ENCODE data around the gene LRRC59.

Gene LRRC59

DNA sequence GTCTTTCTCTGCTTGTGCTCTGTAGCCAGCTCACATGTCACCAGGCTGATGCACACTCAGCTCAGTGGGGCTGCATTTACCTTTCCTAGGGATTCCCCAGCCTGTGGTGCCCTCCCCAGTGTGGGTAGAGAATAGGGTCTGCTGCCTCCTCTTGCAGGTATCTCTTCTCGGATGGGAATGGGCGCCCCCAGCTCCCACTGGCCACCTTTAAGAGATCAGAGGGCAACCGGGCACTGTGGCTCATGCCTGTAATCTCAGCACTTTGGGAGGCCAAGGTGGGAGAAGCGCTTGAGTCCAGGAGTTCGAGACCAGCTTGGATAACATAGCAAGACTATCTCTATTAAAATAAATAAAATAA lies 48.1 kb downstream of the LRRC59 start:
- no peak overlapping the region for H3K4me3 ChIP-seq
- peaks cover 3% of the 10 kb centered on the region; the same call in 1 of the 2 replicates for H3K36me3 ChIP-seq (ENCODE audit: insufficient read depth, low read length)
- no peak for TF ChIP-seq FOXP2 (optimal IDR thresholded peaks at IDR 0.05; ENCODE audit: control extremely low read depth, extremely low read length, insufficient read depth)
- TF ChIP-seq EZH2 (IDR thresholded peaks at IDR 0.05): no peak
- no peak for TF ChIP-seq POLR2AphosphoS5 (IDR thresholded peaks at IDR 0.05; ENCODE audit: borderline replicate concordance, low read depth, low read length)
- H3K27ac ChIP-seq: no peak overlapping the region
- no peak for DNase-seq (ENCODE audit: low read depth, low spot score)
- no peaks in the 10 kb centered on the region for H3K9me3 ChIP-seq (ENCODE audit: low read depth, low read length)
- H3K9ac ChIP-seq (ENCODE audit: insufficient read length): no peak overlapping the region

DNA sequence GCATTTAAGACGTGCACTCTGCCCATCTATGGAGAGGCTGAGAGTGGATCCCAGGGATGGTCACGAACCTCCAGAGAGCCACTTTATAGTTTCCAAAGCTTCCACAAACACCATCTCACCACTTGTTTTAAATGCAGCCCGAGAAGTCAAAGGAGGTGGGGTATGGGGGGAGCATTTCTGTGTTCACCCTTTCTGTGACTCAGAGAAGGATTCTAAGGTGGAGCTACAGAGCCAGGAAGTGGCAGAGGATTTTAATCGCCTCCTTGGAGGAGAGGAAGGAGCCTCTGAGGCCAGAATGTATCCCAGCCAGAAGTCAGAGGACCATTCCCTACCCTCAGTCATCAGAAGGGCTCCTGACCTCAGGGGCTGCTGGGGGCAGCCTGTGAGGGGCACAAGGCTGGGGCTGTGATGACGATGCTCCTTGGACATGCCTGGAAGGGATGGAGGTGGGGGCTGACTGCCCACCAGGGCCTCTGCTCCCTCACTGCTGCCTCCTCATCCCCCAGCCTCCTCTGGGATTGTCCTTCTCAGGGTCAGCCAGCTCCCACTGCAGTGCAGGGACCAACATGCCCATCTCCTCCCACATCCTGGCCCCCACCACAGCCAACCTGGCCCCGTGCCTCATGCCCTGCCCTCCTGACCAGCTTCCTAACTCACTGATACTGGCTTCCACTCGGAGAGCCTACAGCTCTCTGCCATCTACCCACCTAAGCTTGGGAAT lies 48.6 kb downstream of the LRRC59 start:
- Histone ChIP-seq H3K4me3 (no peak overlapping the region), H3K9ac (ENCODE audit: insufficient read length) (no peak overlapping the region), H3K9me3 (ENCODE audit: low read depth, low read length) (no peaks in the 10 kb centered on the region), H3K27ac (no peak overlapping the region), H3K36me3 (ENCODE audit: insufficient read depth, low read length) (no peaks in the 10 kb centered on the region; the same call in 1 of the 2 replicates)
- DNase-seq (ENCODE audit: low read depth, low spot score): no peak
- TF ChIP-seq EZH2 (IDR thresholded peaks at IDR 0.05) (no peak), FOXP2 (optimal IDR thresholded peaks at IDR 0.05; ENCODE audit: control extremely low read depth, extremely low read length, insufficient read depth) (no peak), POLR2AphosphoS5 (IDR thresholded peaks at IDR 0.05; ENCODE audit: borderline replicate concordance, low read depth, low read length) (no peak)

DNA sequence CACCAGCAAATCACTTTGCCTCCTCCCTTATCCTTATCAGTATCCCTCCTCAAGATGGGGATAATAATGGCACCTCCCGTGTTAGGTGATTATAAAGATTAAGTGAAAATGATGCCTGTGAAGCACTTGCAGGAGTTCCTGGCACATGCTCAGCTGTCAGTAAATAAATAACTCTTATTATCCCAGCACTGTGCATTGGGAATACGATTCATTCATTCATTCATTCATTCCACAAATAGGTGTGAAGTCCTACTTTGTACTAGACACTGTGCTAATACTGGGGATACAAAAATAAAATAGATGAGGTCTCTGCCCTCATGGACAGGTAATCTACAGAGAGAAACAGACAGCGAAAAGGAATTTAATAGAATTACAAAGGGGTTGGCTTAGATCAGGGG lies 49.4 kb downstream of the LRRC59 start:
- H3K4me3 ChIP-seq: no peak overlapping the region

DNA sequence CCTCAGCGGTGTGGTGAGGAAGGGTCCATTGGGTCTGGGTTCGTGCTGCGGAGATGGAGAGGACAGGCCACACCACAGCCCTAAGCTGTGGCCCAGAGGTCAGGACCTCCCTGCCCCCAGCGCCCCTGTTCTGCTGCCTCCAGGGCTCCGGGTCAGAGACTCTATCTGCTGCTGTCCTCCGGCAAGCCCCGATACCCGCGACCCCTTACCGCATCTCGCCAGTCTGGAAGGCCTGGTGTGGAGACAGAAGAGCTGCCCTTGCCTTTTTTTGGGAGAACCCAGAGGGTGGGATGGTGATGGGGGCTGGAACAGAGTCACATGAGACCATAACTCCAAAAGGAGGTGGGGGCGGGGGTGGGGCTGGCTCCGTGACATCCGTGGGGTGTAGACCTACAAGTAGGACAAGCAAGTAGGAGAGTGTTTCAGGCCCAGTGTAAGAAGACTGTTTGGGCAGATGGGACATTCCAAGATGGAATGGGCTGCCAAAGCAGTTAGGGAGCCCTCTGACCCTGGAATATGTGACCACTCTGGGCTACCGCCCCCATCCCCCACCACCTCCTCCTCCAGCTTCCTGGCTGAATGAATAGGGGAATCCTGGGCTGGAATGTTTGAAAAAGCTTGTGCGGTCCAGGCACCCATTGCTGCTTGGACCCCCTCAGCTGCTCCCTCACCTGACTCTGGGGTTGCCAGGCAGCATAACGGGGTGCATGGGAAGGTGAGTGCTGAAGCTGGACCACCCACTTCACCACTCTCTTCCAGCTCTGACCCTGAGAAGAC lies 50.0 kb downstream of the LRRC59 start:
- no peak for DNase-seq (ENCODE audit: low read depth, low spot score)
- no peaks in the 10 kb centered on the region for H3K36me3 ChIP-seq (ENCODE audit: insufficient read depth, low read length)
- H3K9ac ChIP-seq (ENCODE audit: insufficient read length): peak overlapping the region; percentile 85
- H3K9me3 ChIP-seq (ENCODE audit: low read depth, low read length): no peaks in the 10 kb centered on the region
- no peak for TF ChIP-seq FOXP2 (optimal IDR thresholded peaks at IDR 0.05; ENCODE audit: control extremely low read depth, extremely low read length, insufficient read depth)
- TF ChIP-seq EZH2 (IDR thresholded peaks at IDR 0.05): no peak
- no peak for TF ChIP-seq POLR2AphosphoS5 (IDR thresholded peaks at IDR 0.05; ENCODE audit: borderline replicate concordance, low read depth, low read length)
- peak overlapping the region; percentile 94 for H3K4me3 ChIP-seq
- H3K27ac ChIP-seq: no peak overlapping the region

More for the DNA sequence above, 49.4 kb downstream of the LRRC59 start:
- TF ChIP-seq POLR2AphosphoS5 (IDR thresholded peaks at IDR 0.05; ENCODE audit: borderline replicate concordance, low read depth, low read length) (no peak), EZH2 (IDR thresholded peaks at IDR 0.05) (no peak), FOXP2 (optimal IDR thresholded peaks at IDR 0.05; ENCODE audit: control extremely low read depth, extremely low read length, insufficient read depth) (no peak)
- no peak for DNase-seq (ENCODE audit: low read depth, low spot score)
- no peak overlapping the region for H3K27ac ChIP-seq
- no peaks in the 10 kb centered on the region for H3K36me3 ChIP-seq (ENCODE audit: insufficient read depth, low read length)
- no peak overlapping the region for H3K9ac ChIP-seq (ENCODE audit: insufficient read length)
- H3K9me3 ChIP-seq (ENCODE audit: low read depth, low read length): no peaks in the 10 kb centered on the region

DNA sequence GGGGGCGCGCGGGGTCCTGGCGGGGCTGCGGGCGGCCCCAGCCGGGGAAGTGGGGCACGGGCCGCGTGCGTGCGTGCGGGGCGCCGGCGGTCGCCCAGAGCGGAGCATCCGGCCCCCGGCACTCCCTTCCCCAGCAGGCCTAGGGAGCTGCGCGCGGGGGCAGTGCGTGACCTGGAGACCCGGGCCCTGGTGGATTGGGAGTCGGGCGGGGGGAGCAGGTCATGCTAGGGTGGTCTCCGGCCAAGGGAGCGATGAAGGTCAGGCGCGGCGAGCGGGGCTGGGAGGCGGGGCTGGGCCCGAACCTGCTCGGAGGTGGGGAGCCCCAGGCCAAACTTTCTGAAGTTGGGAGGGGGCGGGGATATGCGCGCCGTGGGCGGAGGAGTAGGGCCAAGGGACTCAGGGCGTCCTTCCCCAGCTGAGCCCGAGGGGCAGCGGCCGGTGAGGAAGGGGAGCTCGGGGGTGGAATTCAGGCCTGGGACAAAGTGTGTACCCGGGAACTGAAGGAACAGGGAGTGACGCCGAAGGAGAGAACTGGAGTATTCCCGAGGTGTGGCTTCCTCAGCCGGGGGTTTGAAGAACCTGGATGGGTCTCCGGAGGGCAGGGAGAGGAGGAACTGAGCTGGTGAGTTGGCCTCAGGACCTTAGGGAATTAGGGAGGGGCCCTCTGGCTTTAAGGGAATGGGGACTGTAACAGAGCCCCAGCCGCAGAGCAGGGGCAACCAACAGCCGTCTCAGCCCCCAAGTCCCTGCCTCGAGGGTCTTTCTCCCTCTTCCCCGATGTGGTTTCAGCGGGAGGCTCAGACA lies 50.8 kb downstream of the LRRC59 start:
- no peak for DNase-seq (ENCODE audit: low read depth, low spot score)
- TF ChIP-seq FOXP2 (optimal IDR thresholded peaks at IDR 0.05; ENCODE audit: control extremely low read depth, extremely low read length, insufficient read depth) (no peak), EZH2 (IDR thresholded peaks at IDR 0.05) (no peak), POLR2AphosphoS5 (IDR thresholded peaks at IDR 0.05; ENCODE audit: borderline replicate concordance, low read depth, low read length) (no peak)
- Histone ChIP-seq H3K9ac (ENCODE audit: insufficient read length) (peak overlapping the region; percentile 85), H3K9me3 (ENCODE audit: low read depth, low read length) (no peaks in the 10 kb centered on the region), H3K27ac (no peak overlapping the region), H3K36me3 (ENCODE audit: insufficient read depth, low read length) (no peaks in the 10 kb centered on the region), H3K4me3 (peak overlapping the region; percentile 94)

DNA sequence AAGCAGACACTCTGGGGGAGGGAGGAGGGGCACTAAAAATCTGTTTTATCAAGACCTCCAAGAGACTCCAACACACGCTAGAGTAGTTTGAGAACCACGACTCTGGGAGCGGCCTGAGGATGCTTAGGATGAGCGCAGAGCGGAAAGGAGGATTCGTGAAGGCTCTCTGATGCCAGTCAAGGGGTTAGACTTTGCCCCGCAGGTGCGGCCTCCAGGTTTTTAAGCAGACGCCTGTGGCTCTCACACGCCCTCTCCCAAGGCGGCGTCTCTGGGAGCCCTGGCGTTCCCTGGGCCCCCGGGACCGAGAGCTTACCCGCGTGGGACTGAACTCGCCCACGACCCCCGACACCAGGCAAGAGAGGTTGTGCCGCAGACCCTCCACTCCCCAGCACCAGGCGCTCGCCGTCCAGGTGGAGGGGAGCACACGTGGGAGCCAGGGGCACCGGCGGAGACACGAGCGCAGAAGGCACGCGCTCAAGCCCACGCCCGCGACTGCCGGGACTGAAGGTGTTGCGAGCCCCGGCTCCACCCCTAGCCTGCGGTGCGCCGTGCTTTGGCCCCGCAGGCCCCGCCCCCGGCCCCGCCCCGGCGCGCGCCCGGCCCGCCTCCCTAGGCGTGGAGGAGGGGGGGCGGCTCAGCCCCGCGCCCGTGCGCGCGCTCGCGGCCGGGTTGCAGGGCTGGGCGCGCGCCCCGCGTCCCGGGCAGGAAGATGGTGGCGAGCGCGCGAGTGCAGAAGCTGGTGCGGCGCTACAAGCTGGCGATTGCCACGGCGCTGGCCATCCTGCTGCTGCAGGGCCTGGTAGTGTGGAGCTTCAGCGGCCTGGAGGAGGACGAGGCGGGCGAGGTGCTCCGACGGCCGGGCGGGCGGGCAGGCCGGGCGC lies 51.7 kb downstream of the LRRC59 start, which contains the start of gene XYLT2:
XYLT2 (plus strand) TSS at position 695 of the 881 bp plus-strand sequence; CDS start at position 710, 15 bp downstream.
- peak within 1 kb of the TSS; percentile 85 for H3K9ac ChIP-seq (ENCODE audit: insufficient read length)
- H3K4me3 ChIP-seq: peak within 1 kb of the TSS; percentile 94
- H3K36me3 ChIP-seq (ENCODE audit: insufficient read depth, low read length): no peaks in the 10 kb centered on the region
- H3K27ac ChIP-seq: no peak within 1 kb of the TSS
- DNase-seq (ENCODE audit: low read depth, low spot score): no peak
- H3K9me3 ChIP-seq (ENCODE audit: low read depth, low read length): no peaks in the 10 kb centered on the region
- TF ChIP-seq FOXP2 (optimal IDR thresholded peaks at IDR 0.05; ENCODE audit: control extremely low read depth, extremely low read length, insufficient read depth): no peak
- TF ChIP-seq EZH2 (IDR thresholded peaks at IDR 0.05): no peak
- TF ChIP-seq POLR2AphosphoS5 (IDR thresholded peaks at IDR 0.05; ENCODE audit: borderline replicate concordance, low read depth, low read length): peak; percentile 88

DNA sequence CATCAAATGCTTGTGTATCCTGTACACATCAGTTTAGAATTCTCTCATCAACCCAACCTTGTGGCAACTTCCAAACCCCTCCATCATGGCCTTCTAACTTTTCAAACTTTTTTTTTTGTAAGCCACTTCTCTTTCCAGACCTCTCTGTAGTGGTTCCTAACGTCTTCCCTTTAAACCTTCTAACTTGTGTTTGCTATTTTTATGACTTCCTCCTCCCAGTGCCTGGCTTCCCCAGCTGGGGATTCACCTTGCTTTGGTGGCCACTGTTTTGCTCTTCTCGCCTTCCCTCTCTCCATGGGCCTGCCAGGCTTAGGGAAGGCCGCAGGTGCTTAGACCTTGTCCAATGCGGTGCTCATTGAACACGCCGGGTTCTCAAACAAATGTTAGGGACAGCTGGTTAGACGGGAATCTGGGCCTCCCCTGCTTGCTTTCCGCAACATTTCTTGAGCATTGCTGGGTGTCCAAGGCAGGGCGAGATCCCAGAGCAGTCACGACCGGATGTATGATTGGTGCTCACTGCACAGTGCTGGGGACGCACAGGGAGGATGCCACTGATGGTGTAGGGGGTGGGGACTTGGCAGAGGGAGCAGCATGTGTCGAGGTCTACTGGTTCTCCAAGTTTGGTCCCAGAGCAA lies 52.5 kb downstream of the LRRC59 start:
- no peaks in the 10 kb centered on the region for H3K36me3 ChIP-seq (ENCODE audit: insufficient read depth, low read length)
- no peak for DNase-seq (ENCODE audit: low read depth, low spot score)
- H3K9ac ChIP-seq (ENCODE audit: insufficient read length): no peak overlapping the region
- H3K4me3 ChIP-seq: peak overlapping the region; percentile 94; the same call in 1 of the 2 replicates
- TF ChIP-seq FOXP2 (optimal IDR thresholded peaks at IDR 0.05; ENCODE audit: control extremely low read depth, extremely low read length, insufficient read depth): no peak
- 0 out of 2 replicates have a peak, but pooled peaks have one; percentile 16 for TF ChIP-seq POLR2AphosphoS5 (IDR thresholded peaks at IDR 0.05; ENCODE audit: borderline replicate concordance, low read depth, low read length)
- no peak overlapping the region for H3K27ac ChIP-seq
- H3K9me3 ChIP-seq (ENCODE audit: low read depth, low read length): no peaks in the 10 kb centered on the region
